Endothelial cell of umbilical vein (primary cell): Measurements from ENCODE around the gene PRDM7. TPM values are rescaled to one million over a fixed set of nuclear protein-coding genes. Genes with fewer than 3 reads are reported as not detected.

ENCODE experiments used
- BruUV-seq: library from RNA; stranded (reverse); fragments of 400-500 nt; replicated peaks from 2 replicates; lab custom pipeline; 2021; lab: Mats Ljungman, UMichigan
- CTCF ChIA-PET: fragments of 300-600, 350-600 bp; sonication (Branson Sonifier 250); formaldehyde crosslinking; loops from one replicate; lab custom pipeline; 2021; ENCODE audit warnings: antibody characterized with exemption, inconsistent platforms; lab: Charles Lee
- POLR2A ChIA-PET: fragments of 300-600, 350-600 bp; sonication (Branson Sonifier 250); formaldehyde crosslinking; loops from one replicate; lab custom pipeline; 2021; ENCODE audit warnings: antibody characterized with exemption, inconsistent platforms; lab: Charles Lee
- DNase-seq: peaks from one replicate; pipeline ENCODE4 v3.0.0-alpha.2; 2011; ENCODE audit warnings: low read depth, low spot score
- FAIRE-seq: peaks from 2 replicates; lab custom pipeline; 2011; peaks lifted over from hg19 to GRCh38; lab: Jason Lieb, UNC
- H2AFZ ChIP-seq: 2 replicates; pipeline ENCODE4 v1.6.0; 2012; ENCODE audit warnings: low read depth, low read length, control low read depth, inconsistent platforms
- H3K27ac ChIP-seq: 2 replicates; pipeline ENCODE4 v1.5.1; 2011; ENCODE audit warnings: low read depth, mild to moderate bottlenecking, control low read depth, low read length, moderate library complexity; ENCODE audit not compliant: insufficient read depth
- H3K27me3 ChIP-seq, 2 experiments: 2 replicates each; pipeline versions ENCODE4 v1.6.0 to v1.6.1; 2011; ENCODE audit warnings: low read length in 2 of 2, mixed read lengths in 1 of 2; ENCODE audit not compliant: control insufficient read depth in 2 of 2, insufficient read depth in 2 of 2
- H3K36me3 ChIP-seq, 2 experiments: 2 replicates in 1 of 2; 3 replicates in 1 of 2; pipeline ENCODE4 v1.5.1; 2011; ENCODE audit warnings: low read length in 2 of 2, mild to moderate bottlenecking in 1 of 2, moderate library complexity in 1 of 2; ENCODE audit not compliant: control insufficient read depth in 2 of 2, insufficient read depth in 2 of 2; ENCODE audit errors: extremely low read depth in 1 of 2
- H3K4me1 ChIP-seq: 3 replicates; pipeline ENCODE4 v1.5.1; 2011; ENCODE audit warnings: mild to moderate bottlenecking, low read length; ENCODE audit not compliant: control insufficient read depth, insufficient read depth; ENCODE audit errors: extremely low read depth
- H3K4me2 ChIP-seq: 2 replicates; pipeline ENCODE4 v1.6.1; 2011; ENCODE audit warnings: low read length, control low read depth, mixed read lengths; ENCODE audit not compliant: insufficient read depth
- H3K4me3 ChIP-seq, 3 experiments: fragments of 200-600 bp in 1 of 3; sonication (generic), shearing (Covaris generic) in 1 of 3; replicated peaks in 1 of 3; 2 replicates each; pipeline ENCODE4 v1.5.1; 2011 to 2016; ENCODE audit warnings: control low read depth in 3 of 3, low read length in 3 of 3, mild to moderate bottlenecking in 2 of 3, inconsistent platforms in 1 of 3, low read depth in 1 of 3, moderate library complexity in 1 of 3; ENCODE audit not compliant: insufficient read depth in 1 of 3
- H3K79me2 ChIP-seq: 2 replicates; pipeline ENCODE4 v1.6.0; 2012; ENCODE audit warnings: low read length, inconsistent platforms; ENCODE audit not compliant: control insufficient read depth, insufficient read depth
- H3K9ac ChIP-seq: replicated peaks from 2 replicates; pipeline ENCODE3; 2011; ENCODE audit warnings: low read length, control low read depth; ENCODE audit not compliant: insufficient read depth; ENCODE audit errors: extremely low read depth
- H3K9me1 ChIP-seq: replicated peaks from 3 replicates; pipeline ENCODE4 v1.6.0; 2011; ENCODE audit warnings: mild to moderate bottlenecking, low read length; ENCODE audit not compliant: control insufficient read depth, insufficient read depth; ENCODE audit errors: extremely low read depth
- H3K9me3 ChIP-seq: replicated peaks from 2 replicates; pipeline ENCODE4 v1.5.1; 2012; ENCODE audit warnings: low read length, inconsistent platforms; ENCODE audit not compliant: control insufficient read depth, insufficient read depth
- H4K20me1 ChIP-seq: replicated peaks from 2 replicates; pipeline ENCODE3; 2011; ENCODE audit warnings: mild to moderate bottlenecking, low read length; ENCODE audit not compliant: control insufficient read depth, insufficient read depth; ENCODE audit errors: extremely low read depth
- EZH2 ChIP-seq: IDR thresholded peaks from 2 replicates; pipeline ENCODE4 v1.6.1; 2012; ENCODE audit warnings: borderline replicate concordance, low read depth, mild to moderate bottlenecking, moderate library complexity, low read length, inconsistent platforms; ENCODE audit not compliant: severe bottlenecking
- FOS ChIP-seq: IDR thresholded peaks from 2 replicates; pipeline ENCODE4 v1.6.1; 2011; ENCODE audit warnings: mild to moderate bottlenecking, low read length, moderate library complexity, borderline replicate concordance; ENCODE audit not compliant: insufficient read depth
- GATA2 ChIP-seq: IDR thresholded peaks from 2 replicates; pipeline ENCODE4 v1.7.0; 2011; ENCODE audit warnings: low read depth, mild to moderate bottlenecking, moderate library complexity, mixed read lengths, low read length; ENCODE audit not compliant: insufficient read length, insufficient read depth
- JUN ChIP-seq: IDR thresholded peaks from 2 replicates; pipeline ENCODE4 v1.6.1; 2011; ENCODE audit warnings: borderline replicate concordance, low read depth; ENCODE audit not compliant: insufficient read length, insufficient read depth
- MYC ChIP-seq: IDR thresholded peaks from one replicate; pipeline ENCODE4 v1.6.1; 2011; ENCODE audit warnings: mild to moderate bottlenecking, low read depth, low read length
- POLR2A ChIP-seq: IDR thresholded peaks from 2 replicates; pipeline ENCODE4 v1.6.1; 2012; ENCODE audit warnings: low read depth, mild to moderate bottlenecking, control low read depth, low read length
- POLR2AphosphoS5 ChIP-seq: IDR thresholded peaks from 2 replicates; pipeline ENCODE4 v1.6.1; 2012; ENCODE audit warnings: low read depth, mild to moderate bottlenecking, control low read depth, low read length, moderate library complexity; ENCODE audit not compliant: insufficient read depth
- dilution Hi-C: fragments of 300-500 bp; cut with MboI; formaldehyde crosslinking; loops from one replicate; pipeline ENCODE4 v1.15.0; 2019; ENCODE audit warnings: low sequenced_read_pairs; ENCODE audit not compliant: extremely low pct_ligation_motif_present
- intact Hi-C: fragments of 100-400 bp; cut with micrococcal nuclease; formaldehyde crosslinking; loops from one replicate; pipeline ENCODE4 v1.10.0; 2022
- polyA plus RNA-seq, 4 experiments: library from polyadenylated mRNA; depleted of rRNA in 3 of 4; stranded (reverse) in 3 of 4; unstranded in 1 of 4; fragments of >200 nt; gene quantifications; 2 replicates each; pipeline versions ENCODE4 v1.2.1 to v1.2.3, GENCODE V29; 2011 to 2012; ENCODE audit warnings: missing spikeins in 1 of 4
- total RNA-seq: library from RNA; stranded (reverse); gene quantifications from 2 replicates; pipeline ENCODE4 v1.2.3, GENCODE V29; 2021
- TF ChIP-seq, protein P1 (sequence below), 2 donors: IDR thresholded peaks; 1 replicate in 1 of 2; 2 replicates in 1 of 2; pipeline ENCODE4 v1.5.1; 2011; ENCODE audit warnings: low read length in 2 of 2, mild to moderate bottlenecking in 2 of 2, moderate library complexity in 2 of 2, control low read depth in 1 of 2, inconsistent platforms in 1 of 2, low read depth in 1 of 2; ENCODE audit not compliant: insufficient read depth in 1 of 2; ENCODE audit errors: extremely low read depth in 1 of 2
- TF ChIP-seq, protein P2 (sequence below): IDR thresholded peaks from 2 replicates; pipeline ENCODE4 v1.6.1; 2011; ENCODE audit not compliant: insufficient read depth, insufficient read length

The PRDM7 gene
- total and polyA plus RNA-seq, 2 donors (not counting 3 experiments of a cell fraction or from before 2014, with no cell fraction given): not detected

DNA sequence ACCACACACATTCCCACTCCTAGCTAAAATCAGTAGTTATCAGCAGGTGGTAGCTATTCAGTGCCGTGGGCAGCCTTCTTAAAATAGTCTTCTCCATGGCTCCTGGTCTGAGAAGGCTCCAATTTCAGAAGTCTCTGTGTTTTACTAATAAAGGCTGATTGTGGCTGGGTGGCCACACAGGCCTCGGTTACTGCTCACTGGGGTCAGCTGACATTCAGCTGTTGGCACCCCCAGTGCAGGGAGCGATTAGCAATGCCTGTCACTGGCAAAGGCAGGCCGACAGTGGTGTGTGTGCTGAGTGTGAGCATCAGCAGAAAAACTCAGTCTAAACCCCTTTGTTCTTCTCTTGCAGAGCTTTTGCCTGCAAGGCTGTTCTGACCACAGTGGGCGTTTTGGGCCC is 41.2 kb downstream of the PRDM7 start:
- H3K4me3 ChIP-seq: no peak overlapping the region
- BruUV-seq: no TSS peak
- CTCF ChIA-PET: interaction anchor here (1.6 kb wide), 1 partner anchor 15 kb away, joined by 4 read pairs; no protein-coding TSS in a partner anchor

More for the DNA sequence above, 41.2 kb downstream of the PRDM7 start:
- H3K9me3 ChIP-seq: no peaks in the 10 kb centered on the region
- FAIRE-seq (no peak), DNase-seq (no peak)
- dilution Hi-C loops (no loop called here), intact Hi-C loops (no loop called here)
- TF ChIP-seq, protein P1, sequence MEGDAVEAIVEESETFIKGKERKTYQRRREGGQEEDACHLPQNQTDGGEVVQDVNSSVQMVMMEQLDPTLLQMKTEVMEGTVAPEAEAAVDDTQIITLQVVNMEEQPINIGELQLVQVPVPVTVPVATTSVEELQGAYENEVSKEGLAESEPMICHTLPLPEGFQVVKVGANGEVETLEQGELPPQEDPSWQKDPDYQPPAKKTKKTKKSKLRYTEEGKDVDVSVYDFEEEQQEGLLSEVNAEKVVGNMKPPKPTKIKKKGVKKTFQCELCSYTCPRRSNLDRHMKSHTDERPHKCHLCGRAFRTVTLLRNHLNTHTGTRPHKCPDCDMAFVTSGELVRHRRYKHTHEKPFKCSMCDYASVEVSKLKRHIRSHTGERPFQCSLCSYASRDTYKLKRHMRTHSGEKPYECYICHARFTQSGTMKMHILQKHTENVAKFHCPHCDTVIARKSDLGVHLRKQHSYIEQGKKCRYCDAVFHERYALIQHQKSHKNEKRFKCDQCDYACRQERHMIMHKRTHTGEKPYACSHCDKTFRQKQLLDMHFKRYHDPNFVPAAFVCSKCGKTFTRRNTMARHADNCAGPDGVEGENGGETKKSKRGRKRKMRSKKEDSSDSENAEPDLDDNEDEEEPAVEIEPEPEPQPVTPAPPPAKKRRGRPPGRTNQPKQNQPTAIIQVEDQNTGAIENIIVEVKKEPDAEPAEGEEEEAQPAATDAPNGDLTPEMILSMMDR (IDR thresholded peaks at IDR 0.05; ENCODE audit: extremely low read depth in 1 of 2, insufficient read depth in 1 of 2, low read depth in 1 of 2, low read length in 2 of 2): no peak
- TF ChIP-seq POLR2AphosphoS5 (no peak), GATA2 (no peak), EZH2 (no peak), JUN (no peak), MYC (no peak), FOS (no peak), POLR2A (no peak)
- TF ChIP-seq, protein P2, sequence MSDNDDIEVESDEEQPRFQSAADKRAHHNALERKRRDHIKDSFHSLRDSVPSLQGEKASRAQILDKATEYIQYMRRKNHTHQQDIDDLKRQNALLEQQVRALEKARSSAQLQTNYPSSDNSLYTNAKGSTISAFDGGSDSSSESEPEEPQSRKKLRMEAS: no peak
- peaks cover 6 to 37% of the 10 kb centered on the region in 2 experiments for H3K36me3 ChIP-seq
- H3K27ac ChIP-seq: no peak overlapping the region
- H3K27me3 ChIP-seq: no peaks in the 10 kb centered on the region
- POLR2A ChIA-PET: no interaction called here
- no peaks in the 10 kb centered on the region for H3K9me1 ChIP-seq
- no peak overlapping the region for H3K4me2 ChIP-seq
- no peak overlapping the region for H2AFZ ChIP-seq
- no peak overlapping the region for H3K9ac ChIP-seq
- no peaks in the 10 kb centered on the region for H3K4me1 ChIP-seq
- no peaks in the 10 kb centered on the region for H3K79me2 ChIP-seq
- no peaks in the 10 kb centered on the region for H4K20me1 ChIP-seq
